Measurements from ENCODE around the gene COL19A1. TPM values are rescaled to one million over a fixed set of nuclear protein-coding genes. Genes with fewer than 3 reads are reported as not detected.

Gene COL19A1
- total and polyA plus RNA-seq, 7 donors = 0.54 to 1.6 (median 0.83) TPM; not detected in 3

DNA sequence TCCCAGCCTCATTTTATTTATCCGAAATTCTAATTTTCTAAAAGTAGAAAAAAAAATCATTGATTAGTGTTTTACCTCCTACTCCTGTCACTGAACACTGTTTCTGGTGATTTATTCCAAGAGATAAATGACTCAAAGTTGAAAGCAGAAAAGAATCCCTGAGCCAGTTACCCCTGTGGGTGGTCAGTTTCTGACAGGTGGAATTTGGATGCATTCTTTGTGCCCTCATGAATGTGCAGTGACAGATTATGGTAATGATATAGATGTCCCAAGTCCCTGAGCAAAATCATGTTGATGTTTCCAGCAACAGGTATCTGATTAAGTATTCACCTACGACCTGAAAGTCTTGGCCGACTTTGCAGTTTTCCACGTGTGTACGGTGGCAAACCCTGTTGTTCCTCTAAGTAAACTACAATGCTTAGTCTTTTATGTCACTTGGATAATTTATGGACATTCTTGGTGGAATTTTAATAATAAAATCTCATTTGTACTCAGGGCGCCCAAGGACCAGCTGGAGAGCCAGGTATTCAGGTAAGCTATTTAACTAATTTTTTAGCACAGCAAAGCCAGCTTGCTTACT, 282.9 kb downstream of the COL19A1 start:
- Histone ChIP-seq H3K36me3 (no peaks in the 10 kb centered on the region), H3K4me3 (no peak overlapping the region), H3K27ac (no peak overlapping the region), H3K9me3 (no peaks in the 10 kb centered on the region), H3K27me3 (no peaks in the 10 kb centered on the region), H3K4me1 (no peaks in the 10 kb centered on the region)
- no peak for DNase-seq
- 68 to 91% methylated on average over 6 of the region's 6 CpGs for WGBS, 2 donors
- intact Hi-C loops (cut with DNase I) = no loop called here
- no peak for TF ChIP-seq EP300 (IDR thresholded peaks at IDR 0.05)
- TF ChIP-seq POLR2AphosphoS5 (IDR thresholded peaks at IDR 0.05) = no peak
- TF ChIP-seq, protein P1, sequence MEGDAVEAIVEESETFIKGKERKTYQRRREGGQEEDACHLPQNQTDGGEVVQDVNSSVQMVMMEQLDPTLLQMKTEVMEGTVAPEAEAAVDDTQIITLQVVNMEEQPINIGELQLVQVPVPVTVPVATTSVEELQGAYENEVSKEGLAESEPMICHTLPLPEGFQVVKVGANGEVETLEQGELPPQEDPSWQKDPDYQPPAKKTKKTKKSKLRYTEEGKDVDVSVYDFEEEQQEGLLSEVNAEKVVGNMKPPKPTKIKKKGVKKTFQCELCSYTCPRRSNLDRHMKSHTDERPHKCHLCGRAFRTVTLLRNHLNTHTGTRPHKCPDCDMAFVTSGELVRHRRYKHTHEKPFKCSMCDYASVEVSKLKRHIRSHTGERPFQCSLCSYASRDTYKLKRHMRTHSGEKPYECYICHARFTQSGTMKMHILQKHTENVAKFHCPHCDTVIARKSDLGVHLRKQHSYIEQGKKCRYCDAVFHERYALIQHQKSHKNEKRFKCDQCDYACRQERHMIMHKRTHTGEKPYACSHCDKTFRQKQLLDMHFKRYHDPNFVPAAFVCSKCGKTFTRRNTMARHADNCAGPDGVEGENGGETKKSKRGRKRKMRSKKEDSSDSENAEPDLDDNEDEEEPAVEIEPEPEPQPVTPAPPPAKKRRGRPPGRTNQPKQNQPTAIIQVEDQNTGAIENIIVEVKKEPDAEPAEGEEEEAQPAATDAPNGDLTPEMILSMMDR (IDR thresholded peaks at IDR 0.05) = no peak
- no peak for TF ChIP-seq POLR2A (IDR thresholded peaks at IDR 0.05)

DNA sequence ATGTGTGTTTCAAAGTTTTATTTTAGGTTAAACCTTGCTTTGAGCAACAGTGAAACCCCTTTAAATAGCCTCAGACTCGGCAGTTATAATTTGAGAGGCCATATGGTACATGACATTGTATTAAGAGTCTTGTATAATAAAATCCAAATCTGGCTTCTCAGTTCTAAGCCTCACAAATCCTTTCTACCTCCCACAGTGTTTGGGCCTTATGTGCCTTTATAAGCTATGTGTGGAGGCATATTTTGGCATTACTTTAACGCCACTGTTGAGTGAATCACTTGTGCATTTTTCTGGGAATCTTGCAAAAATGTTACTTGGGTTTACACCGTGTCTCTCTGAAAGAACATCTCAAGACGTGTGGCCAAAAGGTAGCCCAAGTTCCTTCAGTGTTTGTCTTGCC, 284.2 kb downstream of the COL19A1 start:
- 45 to 69% methylated on average over 4 of the region's 4 CpGs for WGBS, 2 donors
- no peak overlapping the region for H3K27ac ChIP-seq
- no peaks in the 10 kb centered on the region for H3K36me3 ChIP-seq
- TF ChIP-seq, protein P1 (IDR thresholded peaks at IDR 0.05) = no peak
- no peak for TF ChIP-seq POLR2A (IDR thresholded peaks at IDR 0.05)
- TF ChIP-seq EP300 (IDR thresholded peaks at IDR 0.05) = no peak
- no peak for TF ChIP-seq POLR2AphosphoS5 (IDR thresholded peaks at IDR 0.05)
- H3K27me3 ChIP-seq = no peaks in the 10 kb centered on the region
- intact Hi-C loops (cut with DNase I) = no loop called here
- no peaks in the 10 kb centered on the region for H3K9me3 ChIP-seq
- no peak overlapping the region for H3K4me3 ChIP-seq
- H3K4me1 ChIP-seq = no peaks in the 10 kb centered on the region
- DNase-seq = no peak

DNA sequence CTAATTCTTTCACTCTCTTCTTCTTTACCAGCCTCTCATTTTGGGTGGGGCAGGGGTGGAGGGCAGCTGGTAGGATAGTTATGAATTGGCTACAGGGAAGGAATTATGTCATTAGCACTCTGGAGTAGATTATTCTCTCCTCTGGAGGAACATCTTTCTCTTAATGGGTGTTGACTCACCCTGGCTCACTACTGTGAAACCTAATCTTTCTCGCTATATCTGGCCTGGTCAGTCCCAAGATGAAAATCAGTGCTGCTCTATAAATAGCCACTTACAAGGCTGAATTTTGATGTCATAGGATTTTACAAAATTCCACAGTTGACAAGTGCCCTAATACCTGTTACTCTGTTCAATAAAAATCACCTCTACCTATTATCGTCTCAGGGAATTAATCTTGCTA, 285.3 kb downstream of the COL19A1 start:
- H3K27ac ChIP-seq = no peak overlapping the region
- DNase-seq = no peak
- intact Hi-C loops (cut with DNase I) = no loop called here
- H3K27me3 ChIP-seq = no peaks in the 10 kb centered on the region
- TF ChIP-seq POLR2AphosphoS5 (IDR thresholded peaks at IDR 0.05) (no peak), POLR2A (IDR thresholded peaks at IDR 0.05) (no peak), EP300 (IDR thresholded peaks at IDR 0.05) (no peak)
- TF ChIP-seq, protein P1 (IDR thresholded peaks at IDR 0.05) = no peak
- no peaks in the 10 kb centered on the region for H3K4me1 ChIP-seq
- H3K36me3 ChIP-seq = no peaks in the 10 kb centered on the region
- H3K9me3 ChIP-seq = no peaks in the 10 kb centered on the region
- no peak overlapping the region for H3K4me3 ChIP-seq
- WGBS, 2 donors = 75 to 88% methylated on average over 2 of the region's 2 CpGs

DNA sequence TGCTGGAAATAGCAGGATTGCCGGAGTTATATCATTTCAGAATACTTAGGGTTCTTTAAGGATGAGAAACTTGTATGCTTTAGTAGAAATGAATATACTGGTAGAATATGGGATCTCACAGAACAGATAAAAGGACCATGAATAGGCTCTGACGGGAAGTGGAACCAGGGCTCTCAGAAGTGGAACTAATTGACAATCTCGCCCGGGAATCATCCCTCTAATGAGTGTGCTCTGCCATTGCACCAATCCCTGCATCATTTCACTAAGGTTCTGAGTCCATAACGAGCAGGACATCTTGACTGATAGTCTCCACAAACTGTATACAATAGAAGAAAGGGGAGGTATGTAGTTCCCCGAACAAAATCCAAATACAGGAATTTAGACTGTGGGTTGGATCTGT, 286.4 kb downstream of the COL19A1 start:
- no peak overlapping the region for H3K27ac ChIP-seq
- H3K4me1 ChIP-seq = no peaks in the 10 kb centered on the region

More for the DNA sequence above, 286.4 kb downstream of the COL19A1 start:
- intact Hi-C loops (cut with DNase I) = no loop called here
- DNase-seq = no peak
- H3K27me3 ChIP-seq = no peaks in the 10 kb centered on the region
- no peak overlapping the region for H3K4me3 ChIP-seq
- H3K36me3 ChIP-seq = no peaks in the 10 kb centered on the region
- 75 to 83% methylated on average over 6 of the region's 6 CpGs for WGBS, 2 donors
- no peak for TF ChIP-seq EP300 (IDR thresholded peaks at IDR 0.05)
- TF ChIP-seq POLR2A (IDR thresholded peaks at IDR 0.05) = no peak
- TF ChIP-seq POLR2AphosphoS5 (IDR thresholded peaks at IDR 0.05) = no peak
- TF ChIP-seq, protein P1 (IDR thresholded peaks at IDR 0.05) = no peak
- no peaks in the 10 kb centered on the region for H3K9me3 ChIP-seq

Measured in sigmoid colon (tissue), 7 donors.